Neural crest cell (in vitro differentiated cells): Measurements from ENCODE around the gene ABCA2. TPM values are rescaled to one million over a fixed set of nuclear protein-coding genes. Genes with fewer than 3 reads are reported as not detected.

Source experiments
- DNase-seq: peaks from one replicate; pipeline ENCODE4 v3.0.0; 2021; ENCODE audit warnings: low read depth, mixed read lengths, low spot score
- H3K27ac Mint-ChIP-seq: one replicate; pipeline ENCODE4 v1.8.0; 2021; ENCODE audit warnings: mild to moderate bottlenecking, mixed read lengths; ENCODE audit not compliant: unreplicated experiment
- H3K27me3 Mint-ChIP-seq: 2 replicates; pipeline ENCODE4 v1.8.0; 2021; ENCODE audit warnings: low read depth, mild to moderate bottlenecking, mixed read lengths
- H3K36me3 Mint-ChIP-seq: 2 replicates; pipeline ENCODE4 v1.8.0; 2021; ENCODE audit warnings: low read depth, mild to moderate bottlenecking, mixed read lengths
- H3K4me1 Mint-ChIP-seq: 2 replicates; pipeline ENCODE4 v1.8.0; 2021; ENCODE audit warnings: mixed read lengths
- H3K4me3 Mint-ChIP-seq: one replicate; pipeline ENCODE4 v1.8.0; 2021; ENCODE audit warnings: mild to moderate bottlenecking, mixed read lengths
- H3K9me3 Mint-ChIP-seq: 2 replicates; pipeline ENCODE4 v1.8.0; 2021; ENCODE audit warnings: mixed read lengths
- total RNA-seq: library from RNA; stranded (reverse); gene quantifications from 2 replicates; pipeline ENCODE4 v1.2.1, GENCODE V29; 2021
- TF ChIP-seq, protein P1 (sequence below): fragments of 200-600 bp; sonication (generic); conservative IDR thresholded peaks from 2 replicates; pipeline ENCODE4 v1.5.0; 2021; ENCODE audit warnings: antibody characterized with exemption, mild to moderate bottlenecking

The ABCA2 gene
- total RNA-seq, 1 donor from 2014 or later = 37.1 TPM

DNA sequence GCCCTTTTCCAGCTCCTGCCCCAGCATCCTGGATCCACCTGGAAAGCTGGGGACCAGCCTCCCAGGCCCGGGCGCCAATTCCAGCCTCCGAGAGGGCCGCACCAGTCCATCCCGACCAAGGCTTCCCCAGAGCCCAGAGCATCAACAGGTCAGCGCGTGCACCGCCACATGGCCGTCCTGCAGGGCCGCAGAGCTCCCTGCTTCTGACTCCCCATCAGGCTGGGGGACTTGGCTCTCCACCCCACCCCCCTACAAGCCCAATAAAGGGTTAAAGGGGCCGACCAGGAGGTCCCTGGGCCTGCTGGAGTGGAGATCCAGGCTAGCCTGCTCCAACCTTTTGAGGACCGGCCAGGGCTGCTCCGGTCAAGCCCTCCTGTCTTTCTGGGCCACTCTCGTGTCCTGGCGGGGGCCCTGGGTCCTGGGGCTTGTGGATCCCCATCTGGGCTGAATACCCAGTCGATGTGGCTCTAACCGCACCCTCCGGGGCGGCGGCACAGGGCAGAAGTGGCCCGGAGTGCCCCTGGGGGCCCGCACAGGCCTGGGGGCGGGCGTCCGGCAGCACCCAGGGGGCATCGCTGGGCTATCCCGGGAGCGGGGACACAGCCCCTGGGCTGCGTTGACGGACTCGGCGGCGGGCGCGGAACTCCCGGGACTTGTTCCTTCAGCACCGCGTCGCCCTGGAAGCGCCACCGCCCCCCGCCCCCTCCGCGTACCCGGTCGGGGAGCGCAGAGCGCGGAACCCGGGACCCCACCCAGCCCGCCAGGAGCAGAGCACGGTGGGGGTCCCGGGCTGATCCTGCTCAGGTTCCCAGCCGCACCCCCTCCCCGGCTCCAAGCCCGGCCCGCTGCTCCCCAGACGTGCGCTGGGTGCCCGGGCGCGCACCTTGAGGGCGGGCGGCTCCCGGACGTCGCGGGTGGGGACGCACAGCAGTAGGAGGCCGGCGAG, 25.2 kb upstream of the ABCA2 start:
- TF ChIP-seq, protein P1, sequence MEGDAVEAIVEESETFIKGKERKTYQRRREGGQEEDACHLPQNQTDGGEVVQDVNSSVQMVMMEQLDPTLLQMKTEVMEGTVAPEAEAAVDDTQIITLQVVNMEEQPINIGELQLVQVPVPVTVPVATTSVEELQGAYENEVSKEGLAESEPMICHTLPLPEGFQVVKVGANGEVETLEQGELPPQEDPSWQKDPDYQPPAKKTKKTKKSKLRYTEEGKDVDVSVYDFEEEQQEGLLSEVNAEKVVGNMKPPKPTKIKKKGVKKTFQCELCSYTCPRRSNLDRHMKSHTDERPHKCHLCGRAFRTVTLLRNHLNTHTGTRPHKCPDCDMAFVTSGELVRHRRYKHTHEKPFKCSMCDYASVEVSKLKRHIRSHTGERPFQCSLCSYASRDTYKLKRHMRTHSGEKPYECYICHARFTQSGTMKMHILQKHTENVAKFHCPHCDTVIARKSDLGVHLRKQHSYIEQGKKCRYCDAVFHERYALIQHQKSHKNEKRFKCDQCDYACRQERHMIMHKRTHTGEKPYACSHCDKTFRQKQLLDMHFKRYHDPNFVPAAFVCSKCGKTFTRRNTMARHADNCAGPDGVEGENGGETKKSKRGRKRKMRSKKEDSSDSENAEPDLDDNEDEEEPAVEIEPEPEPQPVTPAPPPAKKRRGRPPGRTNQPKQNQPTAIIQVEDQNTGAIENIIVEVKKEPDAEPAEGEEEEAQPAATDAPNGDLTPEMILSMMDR = no peak

DNA sequence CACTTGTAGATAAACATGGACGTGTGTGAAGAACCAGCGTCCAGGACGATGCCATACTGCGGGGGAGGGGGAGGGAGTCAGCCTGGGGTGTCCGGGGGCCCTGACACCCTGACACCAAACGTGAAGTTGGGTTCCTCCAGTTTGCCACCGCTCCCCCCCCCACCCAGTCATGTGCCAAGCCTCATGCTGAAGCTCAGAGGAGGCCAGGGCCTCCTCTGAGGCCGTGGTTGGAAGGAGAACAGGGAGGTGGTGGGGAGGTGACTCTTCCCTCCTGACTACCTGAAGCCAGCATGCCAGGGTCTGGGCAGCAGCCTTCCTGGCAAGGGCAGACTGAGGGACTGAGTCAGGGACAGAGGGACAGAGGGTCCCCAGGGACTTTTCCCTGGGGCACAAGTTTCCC, 24.3 kb upstream of the ABCA2 start:
- Mint-ChIP-seq H3K4me1 (no peaks in the 10 kb centered on the region), H3K36me3 (no peaks in the 10 kb centered on the region), H3K27me3 (peaks cover 82% of the 10 kb centered on the region), H3K4me3 (no peak overlapping the region), H3K27ac (no peak overlapping the region), H3K9me3 (no peaks in the 10 kb centered on the region)
- TF ChIP-seq, protein P1 = no peak
- no peak for DNase-seq

More for the DNA sequence above, 25.2 kb upstream of the ABCA2 start:
- Mint-ChIP-seq H3K9me3 (no peaks in the 10 kb centered on the region), H3K4me3 (no peak overlapping the region), H3K27ac (no peak overlapping the region), H3K4me1 (no peaks in the 10 kb centered on the region), H3K36me3 (no peaks in the 10 kb centered on the region), H3K27me3 (peaks cover 83% of the 10 kb centered on the region)
- no peak for DNase-seq

DNA sequence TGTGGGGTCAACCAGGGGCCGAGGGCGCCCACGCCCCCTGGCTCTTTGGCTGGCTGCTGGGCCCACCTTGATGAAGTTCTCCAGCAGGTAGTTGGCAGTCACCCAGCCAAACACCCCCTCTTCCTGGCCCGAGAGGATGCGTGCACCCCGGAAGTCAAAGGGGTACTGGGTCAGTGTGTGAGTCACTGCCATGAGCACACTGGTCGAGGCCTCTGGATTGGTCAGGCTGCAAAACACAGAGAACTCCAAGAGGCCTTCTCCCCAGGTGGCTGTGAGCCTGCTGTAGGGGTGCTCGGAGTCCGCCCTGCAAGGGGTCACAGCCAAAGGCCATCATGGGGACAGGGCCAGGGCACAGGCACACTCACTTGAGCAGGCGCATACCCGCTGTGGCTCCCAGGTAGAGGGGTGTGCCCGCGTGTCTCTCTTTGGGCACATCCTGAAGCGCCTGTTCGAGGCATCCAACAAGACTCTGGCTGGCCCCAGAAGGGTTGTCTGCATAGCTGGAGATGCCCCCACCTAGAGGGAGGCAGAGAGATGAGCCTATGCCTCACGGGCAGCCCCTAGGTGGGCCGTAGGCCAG, 23.2 kb upstream of the ABCA2 start:
- Mint-ChIP-seq H3K36me3 (no peaks in the 10 kb centered on the region), H3K9me3 (no peaks in the 10 kb centered on the region), H3K4me3 (no peak overlapping the region), H3K27me3 (peaks cover 84% of the 10 kb centered on the region), H3K27ac (no peak overlapping the region), H3K4me1 (no peaks in the 10 kb centered on the region)
- no peak for DNase-seq
- TF ChIP-seq, protein P1 = no peak

DNA sequence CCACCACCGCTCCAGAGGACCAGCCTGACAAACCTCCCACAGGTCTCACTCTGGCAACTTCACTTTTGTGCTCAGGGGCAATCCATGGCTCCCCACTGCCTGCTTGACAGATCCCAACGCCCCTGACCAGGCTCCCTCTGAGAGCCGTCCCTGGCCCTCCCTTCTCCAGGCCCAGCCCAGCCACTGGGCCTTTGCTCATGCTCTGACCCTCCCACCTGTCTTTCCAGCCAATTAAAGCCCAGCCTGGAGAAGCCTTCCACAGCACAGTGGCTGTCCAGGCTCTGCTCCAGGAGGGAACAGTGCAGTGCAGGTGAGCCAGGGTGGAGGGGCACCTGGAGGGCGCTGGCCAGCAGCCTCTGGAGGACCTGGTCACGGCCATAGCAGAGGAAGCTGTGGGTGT, 22.5 kb upstream of the ABCA2 start:
- no peak overlapping the region for H3K4me3 Mint-ChIP-seq
- no peaks in the 10 kb centered on the region for H3K36me3 Mint-ChIP-seq
- peaks cover 77% of the 10 kb centered on the region for H3K27me3 Mint-ChIP-seq

More for the DNA sequence above, 22.5 kb upstream of the ABCA2 start:
- Mint-ChIP-seq H3K9me3 (no peaks in the 10 kb centered on the region), H3K4me1 (no peaks in the 10 kb centered on the region), H3K27ac (no peak overlapping the region)
- DNase-seq = no peak
- TF ChIP-seq, protein P1 = no peak
